K562 (cell line): ENCODE data around the gene SRGN. TPM values are rescaled to one million over a fixed set of nuclear protein-coding genes. Genes with fewer than 3 reads are reported as not detected.
A peak's percentile ranks its signal among the peaks of the same experiment; 100 is the strongest.

Source experiments
- JUND ChIP-seq, 2 experiments: IDR thresholded peaks; 2 replicates in 1 of 2; 3 replicates in 1 of 2; pipeline ENCODE4 v1.6.1; 2011; ENCODE audit warnings: borderline replicate concordance in 2 of 2, low read depth in 2 of 2, low read length in 2 of 2, improper control_type of control experiment in 1 of 2, missing biosample characterization in 1 of 2, missing genetic modification characterization in 1 of 2, missing genetic modification reagents in 1 of 2
- KDM2B ChIP-seq: fragments of 250-450 bp; sonication (Bioruptor Pico); IDR thresholded peaks from 2 replicates; pipeline ENCODE4 v1.8.0; 2021; ENCODE audit warnings: mild to moderate bottlenecking, moderate library complexity
- L3MBTL2 ChIP-seq: fragments of 450-650 bp; IDR thresholded peaks from 2 replicates; pipeline ENCODE4 v1.6.1; 2016; ENCODE audit warnings: mild to moderate bottlenecking, moderate library complexity
- NCOA6 ChIP-seq: fragments of 450-650 bp; IDR thresholded peaks from 2 replicates; pipeline ENCODE4 v1.6.1; 2017; ENCODE audit warnings: mild to moderate bottlenecking
- PHF8 ChIP-seq: fragments of 200-600 bp; sonication (generic); IDR thresholded peaks from 2 replicates; pipeline ENCODE4 v1.6.1; 2012; ENCODE audit warnings: mixed run types, mild to moderate bottlenecking, inconsistent platforms, low read length, moderate library complexity, borderline replicate concordance
- RAD21 ChIP-seq, 2 experiments: fragments of 250-450 bp in 1 of 2; fragments of 450-650 bp in 1 of 2; sonication (Bioruptor Pico) in 1 of 2; formaldehyde crosslinking in 1 of 2; IDR thresholded peaks in 1 of 2; conservative IDR thresholded peaks in 1 of 2; 2 replicates each; pipeline versions ENCODE4 v1.4.0 to v1.8.0; 2020 to 2022; ENCODE audit warnings: mild to moderate bottlenecking in 2 of 2, moderate library complexity in 1 of 2
- RB1 ChIP-seq: fragments of 450-650 bp; IDR thresholded peaks from 2 replicates; pipeline ENCODE4 v1.6.1; 2017; ENCODE audit warnings: low read depth, mild to moderate bottlenecking
- ZKSCAN8 ChIP-seq: fragments of 200-800 bp; sonication (Bioruptor generic); IDR thresholded peaks from 2 replicates; pipeline ENCODE4 v1.6.1; 2016; ENCODE audit warnings: missing genetic modification characterization, missing compliant biosample characterization
- polyA plus RNA-seq, 8 experiments: library from polyadenylated mRNA; depleted of rRNA in 4 of 8; stranded (reverse) in 5 of 8; unstranded in 3 of 8; fragments of >200 nt; fragmentation: Nextera tagmentation in 2 of 8; fragmentation: Illumina TruSeq in 1 of 8; extraction: Ambion mirVana in 2 of 8; extraction: Trizol in 1 of 8; gene quantifications; 2 replicates each; pipeline versions ENCODE4 v1.2.1 to v1.2.3, GENCODE V29; 2011 to 2014; ENCODE audit warnings: inconsistent platforms in 1 of 8, missing spikeins in 1 of 8
- total RNA-seq, 7 experiments: library from RNA; depleted of rRNA in 6 of 7; stranded (reverse); fragments of >200 nt in 6 of 7; fragmentation: Illumina TruSeq in 2 of 7; extraction: Trizol in 2 of 7; gene quantifications; 2 replicates each; pipeline versions ENCODE4 v1.2.1 to v1.2.3, GENCODE V29; 2011 to 2021; ENCODE audit warnings: low replicate concordance in 1 of 7
- TF ChIP-seq, protein P1 (sequence below): fragments of 250-450 bp; sonication (Bioruptor Pico); IDR thresholded peaks from 2 replicates; pipeline ENCODE4 v1.5.0; 2021; ENCODE audit warnings: mild to moderate bottlenecking, borderline replicate concordance
- TF ChIP-seq, protein P2 (sequence below): IDR thresholded peaks from 2 replicates; pipeline ENCODE4 v1.6.1; 2011; ENCODE audit warnings: borderline replicate concordance, low read depth, mild to moderate bottlenecking, moderate library complexity, low read length; ENCODE audit not compliant: insufficient read depth, poor library complexity, severe bottlenecking
- TF ChIP-seq, protein P3 (sequence below): fragments of 250-450 bp; sonication (Bioruptor Pico); IDR thresholded peaks from 2 replicates; pipeline ENCODE4 v1.4.0; 2020; ENCODE audit warnings: mild to moderate bottlenecking
- TF ChIP-seq, protein P4 (sequence below): sonication (generic); formaldehyde crosslinking; IDR thresholded peaks from 2 replicates; pipeline ENCODE4 v1.8.1; 2023; ENCODE audit warnings: mild to moderate bottlenecking, missing genetic modification reagents

SRGN gene
- total and polyA plus RNA-seq, 9 of the 15 experiments (the other 6 are each of a cell fraction or from before 2014, with no cell fraction given): 136 to 304 (median 180) TPM

DNA sequence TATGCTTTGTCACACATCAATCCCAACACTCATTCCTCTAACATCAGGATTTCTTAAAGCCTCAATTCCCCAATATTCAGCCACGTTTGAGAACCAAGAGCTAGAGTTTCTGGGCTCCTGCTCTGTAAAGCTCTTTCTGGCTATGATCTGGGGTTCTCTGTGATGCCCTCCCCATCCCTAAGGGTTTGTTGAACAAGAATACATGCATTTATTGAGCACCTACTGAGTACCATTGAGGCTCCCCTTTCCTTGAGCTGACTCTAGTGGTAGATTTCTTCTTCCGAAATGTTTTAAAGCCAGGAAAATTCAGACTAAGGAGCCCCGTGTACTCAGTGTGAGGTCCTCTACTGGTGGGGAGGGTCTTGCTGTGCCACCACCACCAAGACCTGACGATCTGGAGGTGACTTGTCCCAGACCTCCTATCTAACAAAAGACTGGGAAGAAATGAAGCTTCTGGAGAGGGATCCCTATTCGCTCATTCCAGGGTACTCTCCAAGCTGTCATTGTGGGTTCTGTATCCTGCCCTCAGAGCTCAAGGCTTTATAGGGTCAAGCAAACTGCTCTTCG lies 23.1 kb upstream of the SRGN start (continued):
- peak in 1 of 2 experiments; percentile 49; a peak in 2 of 4 replicates for TF ChIP-seq RAD21 (CRISPR knock-in tag; conservative IDR thresholded peaks at IDR 0.05 in 1 of 2, IDR thresholded peaks at IDR 0.05 in 1 of 2)
- no peak for TF ChIP-seq L3MBTL2
- TF ChIP-seq NCOA6: no peak
- TF ChIP-seq PHF8: no peak
- TF ChIP-seq, protein P1, sequence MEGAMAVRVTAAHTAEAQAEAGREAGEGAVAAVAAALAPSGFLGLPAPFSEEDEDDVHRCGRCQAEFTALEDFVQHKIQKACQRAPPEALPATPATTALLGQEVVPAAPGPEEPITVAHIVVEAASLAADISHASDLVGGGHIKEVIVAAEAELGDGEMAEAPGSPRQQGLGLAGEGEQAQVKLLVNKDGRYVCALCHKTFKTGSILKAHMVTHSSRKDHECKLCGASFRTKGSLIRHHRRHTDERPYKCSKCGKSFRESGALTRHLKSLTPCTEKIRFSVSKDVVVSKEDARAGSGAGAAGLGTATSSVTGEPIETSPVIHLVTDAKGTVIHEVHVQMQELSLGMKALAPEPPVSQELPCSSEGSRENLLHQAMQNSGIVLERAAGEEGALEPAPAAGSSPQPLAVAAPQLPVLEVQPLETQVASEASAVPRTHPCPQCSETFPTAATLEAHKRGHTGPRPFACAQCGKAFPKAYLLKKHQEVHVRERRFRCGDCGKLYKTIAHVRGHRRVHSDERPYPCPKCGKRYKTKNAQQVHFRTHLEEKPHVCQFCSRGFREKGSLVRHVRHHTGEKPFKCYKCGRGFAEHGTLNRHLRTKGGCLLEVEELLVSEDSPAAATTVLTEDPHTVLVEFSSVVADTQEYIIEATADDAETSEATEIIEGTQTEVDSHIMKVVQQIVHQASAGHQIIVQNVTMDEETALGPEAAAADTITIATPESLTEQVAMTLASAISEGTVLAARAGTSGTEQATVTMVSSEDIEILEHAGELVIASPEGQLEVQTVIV (CRISPR knock-in tag): no peak
- TF ChIP-seq ZKSCAN8 (CRISPR knock-in tag): peak; percentile 95
- no peak for TF ChIP-seq KDM2B (CRISPR knock-in tag)
- TF ChIP-seq, protein P2, sequence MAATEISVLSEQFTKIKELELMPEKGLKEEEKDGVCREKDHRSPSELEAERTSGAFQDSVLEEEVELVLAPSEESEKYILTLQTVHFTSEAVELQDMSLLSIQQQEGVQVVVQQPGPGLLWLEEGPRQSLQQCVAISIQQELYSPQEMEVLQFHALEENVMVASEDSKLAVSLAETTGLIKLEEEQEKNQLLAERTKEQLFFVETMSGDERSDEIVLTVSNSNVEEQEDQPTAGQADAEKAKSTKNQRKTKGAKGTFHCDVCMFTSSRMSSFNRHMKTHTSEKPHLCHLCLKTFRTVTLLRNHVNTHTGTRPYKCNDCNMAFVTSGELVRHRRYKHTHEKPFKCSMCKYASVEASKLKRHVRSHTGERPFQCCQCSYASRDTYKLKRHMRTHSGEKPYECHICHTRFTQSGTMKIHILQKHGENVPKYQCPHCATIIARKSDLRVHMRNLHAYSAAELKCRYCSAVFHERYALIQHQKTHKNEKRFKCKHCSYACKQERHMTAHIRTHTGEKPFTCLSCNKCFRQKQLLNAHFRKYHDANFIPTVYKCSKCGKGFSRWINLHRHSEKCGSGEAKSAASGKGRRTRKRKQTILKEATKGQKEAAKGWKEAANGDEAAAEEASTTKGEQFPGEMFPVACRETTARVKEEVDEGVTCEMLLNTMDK: peak; percentile 69
- TF ChIP-seq RB1: no peak
- TF ChIP-seq, protein P3, sequence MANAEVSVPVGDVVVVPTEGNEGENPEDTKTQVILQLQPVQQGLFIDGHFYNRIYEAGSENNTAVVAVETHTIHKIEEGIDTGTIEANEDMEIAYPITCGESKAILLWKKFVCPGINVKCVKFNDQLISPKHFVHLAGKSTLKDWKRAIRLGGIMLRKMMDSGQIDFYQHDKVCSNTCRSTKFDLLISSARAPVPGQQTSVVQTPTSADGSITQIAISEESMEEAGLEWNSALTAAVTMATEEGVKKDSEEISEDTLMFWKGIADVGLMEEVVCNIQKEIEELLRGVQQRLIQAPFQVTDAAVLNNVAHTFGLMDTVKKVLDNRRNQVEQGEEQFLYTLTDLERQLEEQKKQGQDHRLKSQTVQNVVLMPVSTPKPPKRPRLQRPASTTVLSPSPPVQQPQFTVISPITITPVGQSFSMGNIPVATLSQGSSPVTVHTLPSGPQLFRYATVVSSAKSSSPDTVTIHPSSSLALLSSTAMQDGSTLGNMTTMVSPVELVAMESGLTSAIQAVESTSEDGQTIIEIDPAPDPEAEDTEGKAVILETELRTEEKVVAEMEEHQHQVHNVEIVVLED (CRISPR knock-in tag): no peak
- TF ChIP-seq, protein P4, sequence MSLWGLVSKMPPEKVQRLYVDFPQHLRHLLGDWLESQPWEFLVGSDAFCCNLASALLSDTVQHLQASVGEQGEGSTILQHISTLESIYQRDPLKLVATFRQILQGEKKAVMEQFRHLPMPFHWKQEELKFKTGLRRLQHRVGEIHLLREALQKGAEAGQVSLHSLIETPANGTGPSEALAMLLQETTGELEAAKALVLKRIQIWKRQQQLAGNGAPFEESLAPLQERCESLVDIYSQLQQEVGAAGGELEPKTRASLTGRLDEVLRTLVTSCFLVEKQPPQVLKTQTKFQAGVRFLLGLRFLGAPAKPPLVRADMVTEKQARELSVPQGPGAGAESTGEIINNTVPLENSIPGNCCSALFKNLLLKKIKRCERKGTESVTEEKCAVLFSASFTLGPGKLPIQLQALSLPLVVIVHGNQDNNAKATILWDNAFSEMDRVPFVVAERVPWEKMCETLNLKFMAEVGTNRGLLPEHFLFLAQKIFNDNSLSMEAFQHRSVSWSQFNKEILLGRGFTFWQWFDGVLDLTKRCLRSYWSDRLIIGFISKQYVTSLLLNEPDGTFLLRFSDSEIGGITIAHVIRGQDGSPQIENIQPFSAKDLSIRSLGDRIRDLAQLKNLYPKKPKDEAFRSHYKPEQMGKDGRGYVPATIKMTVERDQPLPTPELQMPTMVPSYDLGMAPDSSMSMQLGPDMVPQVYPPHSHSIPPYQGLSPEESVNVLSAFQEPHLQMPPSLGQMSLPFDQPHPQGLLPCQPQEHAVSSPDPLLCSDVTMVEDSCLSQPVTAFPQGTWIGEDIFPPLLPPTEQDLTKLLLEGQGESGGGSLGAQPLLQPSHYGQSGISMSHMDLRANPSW (CRISPR knock-in tag): no peak
- TF ChIP-seq JUND (IDR thresholded peaks at IDR 0.05; ENCODE audit: borderline replicate concordance, low read depth, low read length): 0 out of 2 replicates have a peak, but pooled peaks have one; percentile 12
- TF ChIP-seq JUND (tag; IDR thresholded peaks at IDR 0.05; ENCODE audit: borderline replicate concordance, low read depth, low read length): no peak
